ENCODE results near the gene SERPINA5.
"Not testable (repeated sequence)": the region's sequence is repeated elsewhere in the genome, so short reads cannot be mapped to it uniquely, and the experiment has no call there.

Gene SERPINA5

DNA sequence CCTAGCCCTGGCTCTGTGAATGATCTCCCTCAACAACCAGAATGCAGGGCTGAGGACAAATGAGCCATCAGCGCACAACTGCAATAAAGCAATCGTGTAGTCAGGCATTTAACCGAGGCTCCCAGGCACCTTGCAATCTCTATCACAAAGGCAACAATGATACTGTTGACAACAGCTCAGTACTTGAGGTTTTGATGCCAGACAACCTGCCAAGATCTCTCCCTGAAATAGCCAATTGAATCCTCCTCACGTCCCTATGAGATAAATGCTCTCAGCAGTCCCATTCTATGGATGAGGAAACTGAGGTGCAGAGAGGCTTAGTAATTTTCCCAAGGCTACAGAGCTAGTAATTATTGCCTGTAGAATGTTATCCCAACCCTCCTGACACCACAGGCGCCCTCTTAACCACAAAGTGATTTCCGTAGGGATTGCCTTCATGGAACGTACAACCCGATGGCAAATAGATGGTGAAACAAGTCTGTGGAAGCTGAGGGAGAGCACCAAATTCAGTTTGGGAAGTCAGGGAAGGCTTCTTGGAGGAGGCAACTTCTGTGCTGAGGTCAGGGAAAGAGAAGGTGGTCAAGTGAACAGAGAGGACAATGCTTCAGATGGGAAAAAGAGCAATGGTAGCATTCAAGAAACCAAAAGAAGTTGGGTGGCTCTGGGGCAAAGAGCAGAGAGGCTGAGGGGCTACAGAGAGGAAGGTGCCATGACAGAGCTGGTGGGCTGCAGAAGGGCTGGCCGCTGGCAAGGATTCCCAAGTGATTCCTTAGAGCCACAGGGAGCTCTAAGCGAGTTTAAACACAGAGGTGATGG, 43.5 kb downstream of the SERPINA5 start:
- DNase-seq: no peak

- no peak for DNase-seq
Observed at GRCh38 chr14:94625353-94625635, 44.1 kb downstream of the SERPINA5 start.

GRCh38 chr14:94628578-94628977, 47.4 kb downstream of the SERPINA5 start:
- no peak for DNase-seq

GRCh38 chr14:94630396-94630795, 49.2 kb downstream of the SERPINA5 start:
- no peak for DNase-seq

DNA sequence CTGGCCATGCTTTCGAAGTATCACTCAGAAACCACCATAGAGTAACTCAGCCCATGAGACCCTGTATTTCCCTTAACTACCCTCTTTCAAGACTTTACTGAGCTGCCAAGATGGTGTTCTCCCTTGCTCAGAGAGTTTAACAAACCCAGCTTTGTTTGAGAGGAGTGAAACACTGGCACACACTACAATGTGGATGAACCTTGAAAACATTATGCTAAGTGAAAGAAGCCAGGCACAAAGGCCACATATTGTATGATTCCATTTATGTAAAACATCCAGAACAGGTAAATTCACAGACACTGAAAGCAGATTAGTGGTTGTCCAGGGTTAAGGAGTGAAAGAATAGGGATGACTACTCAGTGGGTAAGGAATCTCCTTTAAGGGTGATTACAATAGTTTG, 49.8 kb downstream of the SERPINA5 start:
- no peak for DNase-seq

DNA sequence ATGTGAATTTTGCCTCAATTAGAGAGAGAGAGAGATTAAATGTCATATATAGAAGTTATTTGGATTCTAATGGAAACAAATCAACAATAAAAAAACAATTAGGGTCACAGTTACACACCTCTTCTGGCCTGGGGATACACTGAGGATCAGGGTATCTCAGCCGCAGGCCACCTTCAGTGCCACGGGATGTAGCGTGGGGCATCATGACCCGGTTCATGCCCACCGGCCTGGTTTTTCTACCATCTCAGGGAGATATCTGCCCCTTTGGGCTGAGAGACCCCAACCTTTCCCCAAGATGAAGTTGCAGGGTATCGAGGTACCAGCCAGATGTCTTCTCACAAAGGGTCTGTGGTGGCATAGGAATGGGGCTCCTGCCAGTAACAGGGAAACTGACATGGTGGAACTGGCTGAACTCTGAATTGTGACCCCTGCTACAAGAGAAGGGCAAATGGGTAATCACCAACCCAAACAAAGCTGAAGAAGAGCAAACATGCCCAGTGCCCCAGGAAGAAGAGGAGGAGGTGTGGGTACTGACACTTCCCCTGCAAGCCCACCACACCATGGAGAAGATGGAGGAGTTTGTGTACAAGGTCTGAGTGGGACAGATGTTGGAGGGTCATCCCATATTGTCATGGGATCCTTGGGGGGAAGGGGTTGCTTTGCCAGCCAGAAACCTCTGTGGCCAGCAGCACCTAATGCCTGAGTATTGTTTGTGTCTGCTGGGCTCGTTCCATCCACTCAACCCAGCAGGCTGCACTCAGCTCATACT, 50.5 kb downstream of the SERPINA5 start:
- no peak for DNase-seq

DNA sequence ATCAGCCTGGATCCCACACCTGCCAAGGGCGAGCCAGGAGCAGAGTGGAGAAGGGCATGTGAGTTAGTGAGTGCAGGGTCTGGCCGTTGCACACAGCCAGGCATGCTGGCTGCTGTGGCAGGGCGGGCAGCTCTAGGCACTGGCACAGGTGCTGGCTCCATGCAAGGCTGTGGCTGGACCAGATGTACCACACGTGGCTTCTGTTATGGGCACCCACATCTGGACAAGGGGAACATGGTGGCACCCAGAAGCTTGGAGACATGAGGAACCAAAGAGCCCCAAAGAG, 51.0 kb downstream of the SERPINA5 start:
- DNase-seq: no peak

DNA sequence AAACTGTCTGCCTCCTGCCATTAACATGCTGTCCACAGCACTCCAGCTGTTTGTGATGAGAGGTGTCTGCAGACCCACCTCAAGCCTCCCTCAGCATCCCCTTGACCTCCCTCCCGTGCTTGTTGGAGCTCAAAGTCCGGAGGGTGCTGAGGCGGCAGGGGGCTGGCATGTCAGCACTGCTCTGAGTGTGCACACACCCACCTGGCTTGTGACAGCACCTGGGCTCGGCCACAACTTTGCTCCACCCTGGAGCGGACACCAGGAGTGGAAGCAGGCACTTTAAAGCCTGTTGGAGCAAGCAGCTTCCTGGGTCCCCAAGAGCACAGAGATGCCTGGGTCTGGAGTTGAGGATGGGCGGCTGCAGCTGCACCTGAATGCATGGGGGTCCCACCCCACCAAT, 51.9 kb downstream of the SERPINA5 start:
- DNase-seq: no peak

DNA sequence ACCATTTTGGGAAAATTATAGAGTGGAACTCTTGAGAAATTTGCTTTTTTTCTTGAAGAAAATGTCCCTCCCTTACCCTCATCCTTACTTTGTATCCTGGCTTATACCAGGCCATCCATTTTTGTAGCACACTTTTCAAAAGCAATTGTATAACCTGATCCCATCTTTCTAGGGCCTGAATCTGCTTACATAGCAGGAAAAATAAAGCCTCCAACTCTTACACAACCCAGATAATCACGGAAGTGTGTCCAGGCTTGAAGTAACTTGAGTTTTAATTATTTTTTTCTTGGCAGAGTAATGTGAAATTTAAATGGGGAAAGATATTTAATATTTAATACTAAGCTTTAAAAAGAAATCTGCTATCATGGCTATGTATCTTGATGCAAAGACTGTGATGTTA, 53.9 kb downstream of the SERPINA5 start:
- no peak for DNase-seq

DNA sequence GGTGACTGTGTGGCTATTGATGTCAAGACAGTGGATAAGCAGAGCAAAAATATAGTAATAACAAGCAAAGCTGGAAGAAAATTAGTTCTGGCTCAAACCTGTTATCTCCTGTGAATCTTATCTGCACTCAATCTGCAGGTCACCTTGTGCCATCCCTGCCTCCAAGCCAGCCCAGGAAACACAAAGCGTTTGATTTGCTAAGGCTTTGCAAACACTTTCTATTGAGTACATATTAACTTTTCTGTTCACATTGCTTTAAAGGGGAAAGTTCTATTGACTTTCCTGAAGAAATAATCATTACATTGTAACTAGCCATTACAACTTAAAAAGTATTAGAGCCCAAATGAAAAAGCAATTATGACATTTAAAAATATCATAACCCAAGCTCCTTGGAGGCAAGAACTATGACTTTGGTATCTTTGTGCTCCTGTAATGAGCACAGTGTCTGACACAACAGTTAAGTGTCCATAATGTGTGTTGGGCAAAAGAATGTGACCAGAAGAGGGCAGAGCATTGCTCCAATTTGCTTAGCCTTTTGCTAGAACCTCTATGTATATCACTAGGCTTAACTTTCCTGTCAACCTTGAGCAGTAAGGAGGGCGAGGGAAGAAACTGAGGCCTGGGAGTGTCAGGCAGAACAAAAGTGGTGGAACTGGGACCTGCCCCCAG, 55.7 kb downstream of the SERPINA5 start:
- peak in 1 of 2 experiments; percentile 52 for DNase-seq

GRCh38 chr14:94637814-94638213, 56.6 kb downstream of the SERPINA5 start:
- DNase-seq: not testable (repeated sequence)

DNA sequence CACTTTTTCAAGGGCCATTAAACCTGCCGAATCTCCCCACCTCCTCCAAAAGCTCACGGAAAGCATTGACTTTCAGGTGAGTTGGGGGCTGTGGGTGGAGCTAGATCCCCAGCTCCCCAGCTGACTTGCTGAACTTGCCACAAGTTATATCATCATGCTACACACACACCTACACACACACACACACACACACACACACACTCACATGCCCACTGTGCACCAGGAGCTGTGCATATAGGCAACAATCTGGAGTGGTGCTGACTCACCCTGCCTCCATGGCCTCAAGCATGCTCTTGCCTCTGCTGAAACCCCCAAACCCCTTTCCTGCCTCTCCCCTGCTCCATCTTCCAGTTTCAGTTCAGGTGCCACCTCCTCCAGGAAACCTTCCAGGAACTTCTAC, 57.1 kb downstream of the SERPINA5 start:
- DNase-seq: no peak

DNA sequence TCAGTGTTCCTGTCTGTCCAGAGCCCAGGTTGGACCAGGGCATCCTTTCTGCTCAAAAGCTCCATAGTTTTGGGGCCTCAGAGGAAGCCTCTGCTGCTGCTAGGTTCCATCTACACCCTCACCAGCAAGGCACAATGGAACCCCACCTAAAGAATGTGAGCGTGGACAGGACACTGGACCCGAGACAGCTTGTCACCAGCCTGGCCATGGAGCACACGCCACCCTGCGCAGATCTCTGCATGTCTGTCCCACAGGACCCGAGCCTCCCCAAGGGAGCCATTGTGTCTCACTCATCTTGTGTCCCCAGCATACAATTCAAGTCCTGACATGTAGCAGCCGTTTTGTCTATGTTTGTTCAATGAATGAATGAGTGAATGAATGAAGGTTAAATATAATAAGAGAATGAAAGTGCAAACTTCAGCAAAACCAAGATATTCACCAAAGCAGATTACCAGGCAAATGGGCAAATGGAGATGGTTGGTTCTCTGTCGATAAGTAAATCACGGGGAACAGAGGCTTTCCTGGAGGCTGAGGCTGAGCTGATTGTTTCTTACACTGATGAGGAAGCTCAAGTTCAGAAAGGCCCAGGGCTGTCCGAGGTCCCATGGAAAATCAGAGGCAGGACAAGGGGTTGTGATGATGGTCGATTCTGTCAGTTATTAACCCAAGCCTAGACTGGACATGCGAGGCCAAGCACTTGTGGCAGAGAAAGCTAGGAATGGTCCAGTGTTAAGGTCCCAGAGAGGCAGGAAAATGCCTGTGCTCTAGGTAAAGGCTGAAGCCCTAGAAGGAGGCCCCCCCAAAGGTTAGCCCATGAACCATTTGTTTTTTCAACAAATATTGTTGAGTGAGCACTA, 58.0 kb downstream of the SERPINA5 start:
- DNase-seq: no peak

- no peak for DNase-seq
Observed at GRCh38 chr14:94640721-94641631, 59.8 kb downstream of the SERPINA5 start.

- DNase-seq: no peak
Observed at GRCh38 chr14:94641632-94641955, 60.4 kb downstream of the SERPINA5 start.

Data from NCI-H524 (cell line).